ENCODE results near the gene PHF21B.
A peak's percentile ranks its signal among the peaks of the same experiment; 100 is the strongest.

PHF21B gene

DNA sequence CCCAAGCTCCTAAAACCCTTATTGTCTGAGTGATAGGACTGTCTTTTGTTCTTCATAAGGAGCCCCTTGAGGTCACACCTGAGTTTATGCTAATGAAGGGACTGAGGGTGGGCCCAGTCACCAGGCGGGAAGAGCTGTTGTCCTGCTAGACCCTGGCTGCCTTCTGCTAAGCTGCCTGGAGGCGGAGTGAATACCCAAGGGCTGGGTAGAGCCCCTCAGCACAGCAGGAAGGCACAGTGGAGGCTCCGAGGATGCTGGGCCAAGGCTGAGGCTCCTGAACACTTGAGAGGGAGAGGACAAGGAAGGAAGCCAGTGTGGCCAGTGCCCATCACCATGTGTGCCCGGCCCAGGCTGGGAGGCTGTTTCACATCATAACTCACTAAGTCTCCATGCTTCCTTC is 4.8 kb upstream of the PHF21B start:
- H3K27ac ChIP-seq (ENCODE audit: low read depth, low read length): no peak overlapping the region
- H3K9me3 ChIP-seq (ENCODE audit: control insufficient read depth, insufficient read depth, low read length): no peaks in the 10 kb centered on the region
- H3K9ac ChIP-seq (ENCODE audit: low read depth, low read length): no peak overlapping the region
- no peaks in the 10 kb centered on the region for H3K36me3 ChIP-seq (ENCODE audit: control insufficient read depth, insufficient read depth, low read length)
- H3K4me3 ChIP-seq (ENCODE audit: low read depth, low read length): no peak overlapping the region
- no peaks in the 10 kb centered on the region; the same call in 1 of the 2 replicates for H3K27me3 ChIP-seq (ENCODE audit: control insufficient read depth, insufficient read depth, low read length)
- H3K4me1 ChIP-seq (ENCODE audit: control insufficient read depth, insufficient read depth, low read length): peaks cover 12% of the 10 kb centered on the region

DNA sequence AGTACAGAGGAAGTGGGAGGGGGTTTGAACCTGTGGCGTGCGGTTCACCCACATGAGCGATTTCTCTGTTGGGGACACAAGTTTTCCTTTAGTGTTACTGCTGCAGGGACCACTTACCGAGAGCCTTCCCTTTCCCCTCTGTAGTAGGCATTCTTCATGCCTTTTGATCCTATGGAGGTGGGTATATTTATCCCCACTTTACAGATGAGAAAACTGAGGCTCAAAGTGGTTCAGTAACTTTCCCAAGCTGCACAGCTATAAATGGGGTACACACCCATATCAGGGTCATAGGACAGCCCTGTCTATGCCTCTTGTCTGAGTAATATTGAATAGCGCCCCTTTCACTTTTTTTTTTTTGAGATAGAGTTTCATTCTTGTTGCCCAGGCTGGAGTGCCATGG is 3.3 kb upstream of the PHF21B start:
- H3K9ac ChIP-seq (ENCODE audit: low read depth, low read length): no peak overlapping the region
- no peak overlapping the region for H3K27ac ChIP-seq (ENCODE audit: low read depth, low read length)
- no peaks in the 10 kb centered on the region; the same call in 1 of the 2 replicates for H3K27me3 ChIP-seq (ENCODE audit: control insufficient read depth, insufficient read depth, low read length)
- no peaks in the 10 kb centered on the region for H3K36me3 ChIP-seq (ENCODE audit: control insufficient read depth, insufficient read depth, low read length)
- no peaks in the 10 kb centered on the region for H3K9me3 ChIP-seq (ENCODE audit: control insufficient read depth, insufficient read depth, low read length)
- peaks cover 12% of the 10 kb centered on the region for H3K4me1 ChIP-seq (ENCODE audit: control insufficient read depth, insufficient read depth, low read length)
- no peak overlapping the region for H3K4me3 ChIP-seq (ENCODE audit: low read depth, low read length)

DNA sequence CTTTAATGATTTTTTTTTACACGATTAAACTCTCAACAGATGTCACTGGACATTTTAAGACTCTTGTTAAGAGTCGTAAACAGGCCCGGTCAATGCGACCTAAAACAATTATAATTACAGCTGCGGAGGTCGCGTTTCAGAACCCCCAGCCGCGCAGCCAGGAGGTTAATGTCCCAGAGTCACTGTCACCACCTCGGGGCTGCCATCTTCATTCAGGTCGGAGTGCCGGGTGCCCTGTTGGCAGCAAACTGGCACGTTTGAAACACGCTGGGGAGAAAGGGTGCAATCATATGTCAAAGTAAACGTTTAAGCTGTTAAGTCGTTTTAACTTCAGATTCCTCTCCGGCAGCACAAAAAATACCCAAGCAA is 711 bp upstream of the PHF21B start:
- H3K4me1 ChIP-seq (ENCODE audit: control insufficient read depth, insufficient read depth, low read length): peaks cover 16% of the 10 kb centered on the region
- peak overlapping the region; percentile 86 for H3K9ac ChIP-seq (ENCODE audit: low read depth, low read length)
- peak overlapping the region; percentile 94 for H3K27ac ChIP-seq (ENCODE audit: low read depth, low read length)
- no peaks in the 10 kb centered on the region for H3K27me3 ChIP-seq (ENCODE audit: control insufficient read depth, insufficient read depth, low read length)
- H3K9me3 ChIP-seq (ENCODE audit: control insufficient read depth, insufficient read depth, low read length): no peaks in the 10 kb centered on the region
- peak overlapping the region; percentile 89 for H3K4me3 ChIP-seq (ENCODE audit: low read depth, low read length)
- 0 out of 2 replicates have a peak, but pooled peaks cover 1% of the 10 kb centered on the region for H3K36me3 ChIP-seq (ENCODE audit: control insufficient read depth, insufficient read depth, low read length)

- H3K4me1 ChIP-seq (ENCODE audit: control insufficient read depth, insufficient read depth, low read length): peaks cover 24% of the 10 kb centered on the region
- peak overlapping the region; percentile 74 for H3K9ac ChIP-seq (ENCODE audit: low read depth, low read length)
- peak overlapping the region; percentile 87 for H3K27ac ChIP-seq (ENCODE audit: low read depth, low read length)
- no peaks in the 10 kb centered on the region for H3K9me3 ChIP-seq (ENCODE audit: control insufficient read depth, insufficient read depth, low read length)
- H3K27me3 ChIP-seq (ENCODE audit: control insufficient read depth, insufficient read depth, low read length): no peaks in the 10 kb centered on the region
- peak overlapping the region; percentile 86 for H3K4me3 ChIP-seq (ENCODE audit: low read depth, low read length)
- peaks cover 16% of the 10 kb centered on the region for H3K36me3 ChIP-seq (ENCODE audit: control insufficient read depth, insufficient read depth, low read length)
These were observed 827 bp downstream of the PHF21B start for GRCh38 chr22:45008751-45009605.

DNA sequence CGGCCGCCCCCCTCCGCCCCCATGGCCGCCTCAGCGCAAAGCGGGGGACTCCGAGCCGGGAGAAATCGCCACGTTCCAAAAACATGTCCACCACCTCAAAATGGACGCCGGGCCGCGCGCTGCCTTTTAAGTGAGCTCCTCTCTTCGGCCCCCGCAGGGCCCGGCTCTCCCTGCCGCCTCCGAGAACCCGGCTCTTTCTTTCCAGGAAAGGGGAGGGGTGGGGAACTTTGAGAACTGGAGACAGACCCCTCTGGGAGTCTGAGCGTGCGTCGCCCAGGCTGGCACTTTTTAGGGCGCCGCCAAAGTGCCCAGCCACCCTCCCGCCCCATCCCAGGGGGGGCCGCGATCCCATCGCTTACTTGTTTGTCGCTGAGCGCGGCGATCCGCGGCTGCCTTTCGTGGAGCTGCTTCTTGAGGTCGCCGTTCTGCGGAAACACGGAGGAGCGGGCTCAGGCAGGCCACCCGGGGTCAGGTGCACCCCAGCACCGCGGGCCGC is 1.6 kb downstream of the PHF21B start:
- Histone ChIP-seq H3K4me3 (ENCODE audit: low read depth, low read length) (peak overlapping the region; percentile 86), H3K27ac (ENCODE audit: low read depth, low read length) (peak overlapping the region; percentile 94), H3K36me3 (ENCODE audit: control insufficient read depth, insufficient read depth, low read length) (peaks cover 16% of the 10 kb centered on the region), H3K9me3 (ENCODE audit: control insufficient read depth, insufficient read depth, low read length) (no peaks in the 10 kb centered on the region), H3K27me3 (ENCODE audit: control insufficient read depth, insufficient read depth, low read length) (no peaks in the 10 kb centered on the region), H3K4me1 (ENCODE audit: control insufficient read depth, insufficient read depth, low read length) (peaks cover 27% of the 10 kb centered on the region), H3K9ac (ENCODE audit: low read depth, low read length) (peak overlapping the region; percentile 73)

DNA sequence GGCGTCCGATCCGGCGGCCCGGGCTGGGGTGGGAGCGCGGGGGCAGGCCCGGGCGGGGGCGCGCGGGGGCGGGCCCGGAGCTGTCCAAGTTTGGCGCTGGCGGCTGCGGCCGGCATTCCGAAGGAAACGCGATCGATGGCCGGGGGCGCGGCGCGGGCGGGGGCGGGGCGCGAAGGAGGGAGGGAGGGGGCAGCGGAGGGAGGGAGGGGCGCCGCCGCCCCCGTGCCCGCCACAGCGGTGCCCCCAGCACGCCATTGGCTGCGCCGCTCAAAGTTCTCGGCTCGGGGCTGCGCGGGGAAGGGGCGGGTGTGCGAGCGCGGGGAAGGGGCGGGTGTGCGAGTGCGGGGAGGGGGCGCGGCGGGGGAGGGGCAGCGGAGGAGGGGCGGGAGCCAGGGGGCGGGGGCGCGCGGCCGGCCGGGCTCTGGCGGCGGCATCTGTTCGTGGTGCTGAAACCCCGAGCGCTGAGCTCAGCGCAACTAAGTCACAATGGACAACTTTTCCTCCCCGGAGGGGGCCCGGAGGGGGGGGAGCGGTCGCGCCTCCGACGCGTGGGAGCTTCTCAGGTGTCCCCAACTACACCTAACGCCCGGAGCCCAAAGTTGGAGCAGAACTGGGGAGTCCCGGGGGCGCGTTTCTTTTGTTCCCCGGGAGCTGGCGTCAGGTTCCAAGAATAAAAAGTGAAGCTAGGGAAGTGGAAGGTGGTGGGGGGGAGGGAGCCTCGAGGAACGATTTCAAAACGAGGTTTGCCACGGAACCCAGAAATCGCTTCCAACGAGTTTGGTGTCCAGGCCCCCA is 2.2 kb downstream of the PHF21B start:
- Histone ChIP-seq H3K4me1 (ENCODE audit: control insufficient read depth, insufficient read depth, low read length) (peaks cover 27% of the 10 kb centered on the region), H3K27me3 (ENCODE audit: control insufficient read depth, insufficient read depth, low read length) (no peaks in the 10 kb centered on the region), H3K9me3 (ENCODE audit: control insufficient read depth, insufficient read depth, low read length) (no peaks in the 10 kb centered on the region), H3K27ac (ENCODE audit: low read depth, low read length) (peak overlapping the region; percentile 94), H3K9ac (ENCODE audit: low read depth, low read length) (peak overlapping the region; percentile 73; the same call in 1 of the 2 replicates), H3K4me3 (ENCODE audit: low read depth, low read length) (peak overlapping the region; percentile 86), H3K36me3 (ENCODE audit: control insufficient read depth, insufficient read depth, low read length) (peaks cover 16% of the 10 kb centered on the region)

- Histone ChIP-seq H3K9me3 (ENCODE audit: control insufficient read depth, insufficient read depth, low read length) (no peaks in the 10 kb centered on the region), H3K27me3 (ENCODE audit: control insufficient read depth, insufficient read depth, low read length) (no peaks in the 10 kb centered on the region), H3K4me1 (ENCODE audit: control insufficient read depth, insufficient read depth, low read length) (peaks cover 27% of the 10 kb centered on the region), H3K4me3 (ENCODE audit: low read depth, low read length) (peak overlapping the region; percentile 74), H3K9ac (ENCODE audit: low read depth, low read length) (peak overlapping the region; percentile 76), H3K36me3 (ENCODE audit: control insufficient read depth, insufficient read depth, low read length) (peaks cover 19% of the 10 kb centered on the region), H3K27ac (ENCODE audit: low read depth, low read length) (peak overlapping the region; percentile 93)
These were observed 2.8 kb downstream of the PHF21B start for GRCh38 chr22:45006964-45007390.

DNA sequence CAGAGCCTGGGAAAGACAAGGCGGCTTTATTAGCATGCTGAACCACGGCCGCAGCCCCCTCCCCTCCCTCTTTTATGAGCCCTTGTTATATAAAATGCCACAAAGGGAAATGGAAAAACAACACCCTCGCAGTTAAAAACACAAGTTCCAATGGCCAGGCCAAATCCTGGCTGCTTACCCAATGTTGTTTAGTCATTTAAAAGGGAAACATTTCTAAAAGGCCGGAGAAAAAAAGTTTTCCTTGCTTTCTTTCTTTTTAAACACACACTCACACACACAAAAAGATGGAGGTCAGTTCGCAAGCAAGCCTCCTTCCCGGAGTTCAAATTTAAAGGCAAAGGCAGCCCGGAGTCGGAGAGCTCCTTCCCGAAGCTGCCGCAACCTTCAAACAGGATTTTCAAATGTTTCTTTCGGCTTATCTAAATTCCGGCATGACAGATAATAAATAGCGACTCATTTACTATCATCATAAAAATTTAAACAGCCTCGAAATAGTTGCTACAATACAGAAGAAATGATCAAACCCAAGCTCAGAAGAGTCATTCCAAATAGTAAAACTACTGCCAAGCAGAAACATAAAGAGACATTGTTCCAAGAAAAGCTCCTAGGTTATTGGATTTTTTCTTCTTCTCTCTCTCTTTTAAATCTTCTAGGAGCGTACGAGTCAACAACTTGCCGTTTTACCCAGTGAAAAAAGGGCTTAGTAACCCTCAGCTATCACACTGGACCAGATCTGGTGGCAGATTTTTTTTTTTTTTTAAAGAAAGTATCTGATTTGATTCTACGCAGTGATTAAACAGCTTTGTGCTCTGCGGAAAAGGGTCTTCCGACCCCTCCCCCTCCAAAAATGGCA is 3.5 kb downstream of the PHF21B start:
- H3K9ac ChIP-seq (ENCODE audit: low read depth, low read length): peak overlapping the region; percentile 76
- peak overlapping the region; percentile 74 for H3K4me3 ChIP-seq (ENCODE audit: low read depth, low read length)
- no peaks in the 10 kb centered on the region; the same call in 1 of the 2 replicates for H3K9me3 ChIP-seq (ENCODE audit: control insufficient read depth, insufficient read depth, low read length)
- H3K36me3 ChIP-seq (ENCODE audit: control insufficient read depth, insufficient read depth, low read length): peaks cover 25% of the 10 kb centered on the region
- peaks cover 27% of the 10 kb centered on the region for H3K4me1 ChIP-seq (ENCODE audit: control insufficient read depth, insufficient read depth, low read length)
- H3K27ac ChIP-seq (ENCODE audit: low read depth, low read length): peak overlapping the region; percentile 93
- no peaks in the 10 kb centered on the region for H3K27me3 ChIP-seq (ENCODE audit: control insufficient read depth, insufficient read depth, low read length)

DNA sequence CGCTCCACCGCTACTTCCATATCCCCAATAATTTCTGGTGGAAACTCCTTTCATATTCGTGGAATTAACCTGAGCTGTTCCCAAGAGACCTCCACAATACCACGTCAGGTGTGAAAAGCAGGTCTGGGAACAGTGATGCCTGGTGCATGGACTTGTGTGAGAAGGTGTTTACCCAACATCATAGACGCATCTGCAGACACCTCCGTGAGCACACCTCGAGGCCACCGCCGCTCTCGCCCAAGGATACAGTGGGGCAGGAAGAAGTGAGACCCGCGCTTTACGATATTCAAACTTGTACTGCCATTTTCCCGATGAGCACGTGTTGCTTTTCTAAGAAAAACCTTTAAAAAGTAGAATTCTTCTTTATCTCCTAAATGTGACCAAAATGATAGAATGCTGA is 8.2 kb downstream of the PHF21B start:
- no peaks in the 10 kb centered on the region; the same call in 1 of the 2 replicates for H3K9me3 ChIP-seq (ENCODE audit: control insufficient read depth, insufficient read depth, low read length)
- peaks cover 61% of the 10 kb centered on the region for H3K36me3 ChIP-seq (ENCODE audit: control insufficient read depth, insufficient read depth, low read length)
- no peaks in the 10 kb centered on the region for H3K27me3 ChIP-seq (ENCODE audit: control insufficient read depth, insufficient read depth, low read length)
- no peak overlapping the region for H3K27ac ChIP-seq (ENCODE audit: low read depth, low read length)
- H3K4me1 ChIP-seq (ENCODE audit: control insufficient read depth, insufficient read depth, low read length): peaks cover 29% of the 10 kb centered on the region
- no peak overlapping the region for H3K9ac ChIP-seq (ENCODE audit: low read depth, low read length)
- H3K4me3 ChIP-seq (ENCODE audit: low read depth, low read length): no peak overlapping the region

- Histone ChIP-seq H3K36me3 (ENCODE audit: control insufficient read depth, insufficient read depth, low read length) (peaks cover 60% of the 10 kb centered on the region), H3K9ac (ENCODE audit: low read depth, low read length) (no peak overlapping the region), H3K9me3 (ENCODE audit: control insufficient read depth, insufficient read depth, low read length) (no peaks in the 10 kb centered on the region; the same call in 1 of the 2 replicates), H3K27me3 (ENCODE audit: control insufficient read depth, insufficient read depth, low read length) (no peaks in the 10 kb centered on the region), H3K27ac (ENCODE audit: low read depth, low read length) (no peak overlapping the region), H3K4me1 (ENCODE audit: control insufficient read depth, insufficient read depth, low read length) (peaks cover 22% of the 10 kb centered on the region), H3K4me3 (ENCODE audit: low read depth, low read length) (no peak overlapping the region)
These were observed 9.5 kb downstream of the PHF21B start for GRCh38 chr22:45000330-45000729.
